Activated CD4-positive, alpha-beta memory T cell treated with anti-CD3 and anti-CD28 coated beads for 36 hours (primary cell): ENCODE measurements around the gene IL26. TPM values are rescaled to one million over a fixed set of nuclear protein-coding genes. Genes with fewer than 3 reads are reported as not detected.

Source experiments
- CTCF ChIA-PET: fragments of 350-600 bp; sonication (Branson Sonifier 250); formaldehyde crosslinking; loops from one replicate; lab custom pipeline; 2021; ENCODE audit warnings: antibody characterized with exemption, inconsistent platforms; lab: Charles Lee
- POLR2A ChIA-PET: fragments of 350-600 bp; sonication (Branson Sonifier 250); formaldehyde crosslinking; loops from one replicate; lab custom pipeline; 2021; ENCODE audit warnings: antibody characterized with exemption; lab: Charles Lee
- DNase-seq: peaks from one replicate; pipeline ENCODE4 v3.0.0-alpha.2; 2020
- H3K27ac Mint-ChIP-seq: one replicate; pipeline ENCODE4 v1.8.0; 2021; ENCODE audit warnings: mixed read lengths
- H3K27me3 Mint-ChIP-seq: one replicate; pipeline ENCODE4 v1.8.0; 2021; ENCODE audit warnings: mixed read lengths
- H3K36me3 Mint-ChIP-seq: one replicate; pipeline ENCODE4 v1.8.0; 2021; ENCODE audit warnings: mixed read lengths
- H3K4me1 Mint-ChIP-seq: one replicate; pipeline ENCODE4 v1.8.0; 2021; ENCODE audit warnings: low read depth, mixed read lengths
- H3K4me3 Mint-ChIP-seq: one replicate; pipeline ENCODE4 v1.8.0; 2021; ENCODE audit warnings: mild to moderate bottlenecking, mixed read lengths
- H3K9me3 Mint-ChIP-seq: one replicate; pipeline ENCODE4 v1.8.0; 2021; ENCODE audit warnings: mixed read lengths
- intact Hi-C: fragments of 100-400 bp; cut with micrococcal nuclease; formaldehyde crosslinking; loops from one replicate; pipeline ENCODE4 v1.15.1; 2023
- total RNA-seq, 2 experiments: library from RNA; stranded (reverse); gene quantifications; one replicate each; pipeline ENCODE4 v1.2.3, GENCODE V29; 2021

IL26 gene
- total RNA-seq, 2 experiments from 2014 or later: 2.0 to 2.1 TPM

DNA sequence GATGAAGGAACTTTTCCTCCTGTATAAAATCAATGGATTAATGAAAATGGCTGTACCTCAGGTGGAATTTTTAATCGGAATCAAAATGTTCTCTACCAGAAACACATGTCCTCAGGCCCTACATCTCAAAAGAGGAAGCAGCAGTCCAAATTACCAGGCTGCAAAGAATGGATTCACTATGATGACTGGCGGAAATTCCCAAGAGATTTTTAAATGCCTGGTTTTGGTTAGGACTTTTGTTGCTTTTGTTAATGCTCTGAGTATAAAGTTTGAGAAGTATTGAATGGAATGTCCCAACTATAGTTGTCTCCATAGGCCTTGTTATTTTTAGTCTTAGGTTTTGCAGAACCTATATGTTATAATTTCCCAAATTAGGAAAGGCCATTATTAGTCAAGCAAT is 54.9 kb downstream of the IL26 start:
- Mint-ChIP-seq H3K27me3 (no peaks in the 10 kb centered on the region), H3K9me3 (peaks cover 7% of the 10 kb centered on the region), H3K4me1 (peaks cover 33% of the 10 kb centered on the region), H3K36me3 (no peaks in the 10 kb centered on the region), H3K27ac (no peak overlapping the region), H3K4me3 (no peak overlapping the region)
- ChIA-PET POLR2A (no interaction called here), CTCF (interaction anchor here (0.7 to 1.1 kb wide), 2 partner anchors 13 to 130 kb away, joined by 3 to 5 read pairs; no protein-coding TSS in a partner anchor)
- no peak for DNase-seq
- intact Hi-C loops: no loop called here

DNA sequence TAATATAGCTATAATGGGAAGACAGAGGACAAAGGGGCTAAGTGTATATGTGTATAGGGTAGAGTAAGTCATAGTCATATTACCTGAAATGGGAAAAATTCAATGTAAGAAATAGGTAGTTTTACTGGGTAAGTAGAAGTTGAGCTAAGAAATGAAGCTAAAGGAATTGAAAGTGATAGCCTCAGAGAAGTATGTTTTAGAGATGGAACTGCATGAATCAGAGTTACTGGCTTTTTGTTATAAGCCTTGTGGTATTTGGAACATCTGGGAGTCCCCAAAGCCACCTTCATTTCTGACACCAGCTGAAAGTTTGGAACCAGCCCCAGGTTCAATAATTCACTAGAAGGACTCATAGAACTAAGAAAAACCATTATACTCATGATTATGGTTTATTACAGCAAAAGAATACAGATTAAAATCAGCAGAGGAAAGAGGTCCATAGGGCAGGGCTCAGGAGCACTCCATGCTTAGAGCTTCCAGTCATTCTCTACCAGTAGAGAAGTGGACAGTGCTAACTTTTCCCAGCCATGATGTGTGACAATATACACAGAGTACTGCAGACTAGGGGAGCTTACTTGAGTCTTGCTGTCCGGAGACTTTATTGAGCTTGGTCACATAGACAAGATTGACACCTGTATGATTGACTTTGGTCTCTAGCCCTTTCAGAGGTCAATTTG is 56.3 kb downstream of the IL26 start:
- Mint-ChIP-seq H3K36me3 (no peaks in the 10 kb centered on the region), H3K27me3 (no peaks in the 10 kb centered on the region), H3K4me3 (no peak overlapping the region), H3K27ac (no peak overlapping the region), H3K4me1 (peaks cover 23% of the 10 kb centered on the region), H3K9me3 (peaks cover under 1% of the 10 kb centered on the region)
- CTCF ChIA-PET: interaction anchor here (0.6 to 2.9 kb wide), 4 partner anchors 11 to 650 kb away, joined by 3 to 12 read pairs (median 5); partner anchors contain the start of gene IFNG
- intact Hi-C loops: no loop called here
- no peak for DNase-seq
- POLR2A ChIA-PET: interaction anchor here (1.1 kb wide), 1 partner anchor 11 kb away, joined by 4 read pairs; no protein-coding TSS in a partner anchor

DNA sequence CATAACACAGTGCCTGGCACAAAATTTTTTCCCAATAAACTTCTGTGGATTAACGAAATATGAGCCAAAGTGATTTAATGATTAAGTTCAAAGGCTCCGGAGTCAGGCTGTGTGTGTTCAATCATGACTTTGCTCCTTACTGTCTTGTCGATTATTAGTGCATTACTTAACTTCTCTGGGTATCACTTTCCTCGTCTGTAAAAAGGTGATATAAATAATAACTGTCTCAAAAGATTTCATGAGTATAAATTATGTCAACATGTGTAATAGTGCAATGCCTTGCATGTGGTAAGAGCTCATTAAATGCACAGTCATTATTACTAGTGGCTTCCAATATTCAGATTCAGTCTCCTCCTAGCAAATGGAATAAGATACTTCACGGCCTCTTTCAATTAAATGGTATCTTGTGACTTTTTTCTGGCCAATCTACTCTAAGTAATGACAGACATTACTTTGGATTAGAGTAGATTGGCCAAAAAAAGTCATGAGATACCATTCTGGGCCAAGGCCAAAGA is 59.2 kb downstream of the IL26 start:
- H3K4me3 Mint-ChIP-seq: no peak overlapping the region
- H3K27me3 Mint-ChIP-seq: no peaks in the 10 kb centered on the region
- H3K36me3 Mint-ChIP-seq: no peaks in the 10 kb centered on the region
- no peaks in the 10 kb centered on the region for H3K9me3 Mint-ChIP-seq
- peak overlapping the region; percentile 20 for H3K27ac Mint-ChIP-seq
- POLR2A ChIA-PET: interaction anchor here (0.8 kb wide), 1 partner anchor 23 kb away, joined by 3 read pairs; no protein-coding TSS in a partner anchor
- H3K4me1 Mint-ChIP-seq: peaks cover 37% of the 10 kb centered on the region
- CTCF ChIA-PET: no interaction called here
- intact Hi-C loops: no loop called here
- DNase-seq: no peak

DNA sequence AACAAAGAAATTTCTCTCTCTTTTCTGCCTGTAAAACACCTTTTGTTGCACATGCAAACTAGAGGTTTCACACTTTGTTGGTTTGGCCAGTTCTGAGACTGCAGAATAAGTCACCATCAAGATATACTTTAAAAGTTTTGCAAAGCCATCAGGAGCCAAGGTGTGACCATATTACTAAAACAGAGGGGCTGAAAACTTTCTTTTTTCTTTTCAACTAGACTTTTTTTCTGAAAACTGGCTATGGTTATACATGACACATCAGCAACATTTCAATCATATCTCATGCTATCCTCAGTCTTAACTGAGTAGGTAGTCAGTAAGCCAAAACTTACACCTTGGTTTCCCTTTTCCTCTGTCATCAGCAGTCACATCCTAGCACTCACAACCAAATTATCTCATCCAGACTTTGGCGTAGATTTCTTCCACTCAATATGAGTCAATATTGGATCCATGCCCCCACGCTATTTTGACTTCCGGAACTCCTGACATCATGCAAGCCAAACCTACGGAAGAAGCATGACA is 62.0 kb downstream of the IL26 start:
- Mint-ChIP-seq H3K27me3 (no peaks in the 10 kb centered on the region), H3K4me1 (peaks cover 41% of the 10 kb centered on the region), H3K4me3 (peak overlapping the region; percentile 20), H3K27ac (peak overlapping the region; percentile 57), H3K9me3 (no peaks in the 10 kb centered on the region), H3K36me3 (peaks cover 3% of the 10 kb centered on the region)
- intact Hi-C loops: loop anchor here (1.0 to 2.0 kb wide), 3 partner anchors 17 to 162 kb away; no protein-coding TSS in a partner anchor
- peak; percentile 56 for DNase-seq
- ChIA-PET POLR2A (no interaction called here), CTCF (interaction anchor here (1.2 kb wide), 1 partner anchor 123 kb away, joined by 3 read pairs; no protein-coding TSS in a partner anchor)

DNA sequence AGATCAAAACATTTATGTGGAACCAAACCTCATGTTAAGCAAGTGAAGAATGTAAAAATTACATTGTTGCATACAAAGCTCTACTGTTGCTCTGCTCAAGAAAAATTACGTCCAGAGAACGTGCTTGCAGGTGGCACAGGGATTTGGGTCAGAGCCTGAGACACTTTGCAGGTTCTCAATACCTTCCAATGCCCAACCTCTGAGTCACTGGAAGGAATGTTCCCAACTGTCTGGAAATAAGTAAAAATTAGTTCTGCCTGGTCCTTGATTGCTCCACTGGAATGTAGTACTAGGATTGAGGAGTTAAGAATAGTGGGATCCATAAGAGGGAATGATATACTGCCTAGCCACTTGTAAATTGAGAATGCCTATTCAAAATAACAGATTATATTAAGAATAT is 63.2 kb downstream of the IL26 start:
- intact Hi-C loops: loop anchor here (2.0 kb wide), 1 partner anchor 18 kb away; no protein-coding TSS in a partner anchor
- Mint-ChIP-seq H3K4me1 (peaks cover 48% of the 10 kb centered on the region), H3K4me3 (no peak overlapping the region), H3K27ac (no peak overlapping the region), H3K27me3 (no peaks in the 10 kb centered on the region), H3K9me3 (no peaks in the 10 kb centered on the region), H3K36me3 (peaks cover 6% of the 10 kb centered on the region)
- ChIA-PET CTCF (interaction anchor here (0.9 to 1.2 kb wide), 2 partner anchors 122 kb away, joined by 3 to 6 read pairs; no protein-coding TSS in a partner anchor), POLR2A (no interaction called here)
- no peak for DNase-seq

DNA sequence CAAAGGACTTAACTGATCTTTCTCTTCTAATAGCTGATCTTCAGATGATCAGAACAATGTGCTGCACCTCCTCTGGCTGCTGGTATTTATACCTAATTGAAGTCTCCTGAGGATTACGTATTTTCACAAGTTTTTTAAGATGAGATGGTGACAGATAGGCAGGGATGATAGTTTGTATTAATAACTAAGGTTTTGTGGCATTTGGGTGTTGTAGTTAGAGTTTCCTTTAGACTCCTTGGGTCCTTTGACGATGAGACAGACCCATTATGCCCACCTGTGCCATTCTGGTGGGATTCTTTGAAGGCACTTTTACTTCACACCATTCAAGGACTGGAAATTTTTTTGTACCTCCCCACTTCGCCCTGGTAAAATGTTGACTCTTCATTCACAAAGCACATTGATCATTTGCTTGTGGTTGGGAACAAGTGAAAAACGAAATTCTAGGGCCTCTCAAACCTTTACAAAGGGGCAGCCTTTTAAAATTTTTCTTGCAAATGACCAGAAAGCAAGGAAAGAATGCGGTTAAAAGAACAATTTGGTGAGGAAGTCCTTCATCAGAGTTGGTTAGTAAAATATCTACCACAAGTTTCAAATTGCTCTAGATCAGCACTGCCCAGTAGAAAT is 65.8 kb downstream of the IL26 start, which contains the start of gene IFNG:
IFNG (minus strand) TSS at position 60 of the 624 bp plus-strand sequence. CDS start 125 bp downstream, outside the sequence.
- intact Hi-C loops: loop anchor here (1.0 to 10.0 kb wide), 4 partner anchors 16 to 805 kb away; no protein-coding TSS in a partner anchor
- CTCF ChIA-PET: interaction anchor here (2.0 to 7.0 kb wide), 10 partner anchors 9 to 164 kb away, joined by 7 to 189 read pairs (median 12); no protein-coding TSS in a partner anchor
- Mint-ChIP-seq H3K4me3 (peak within 1 kb of the TSS; percentile 77), H3K36me3 (peaks cover 9% of the 10 kb centered on the region), H3K27ac (peak within 1 kb of the TSS; percentile 83), H3K27me3 (no peaks in the 10 kb centered on the region), H3K9me3 (no peaks in the 10 kb centered on the region), H3K4me1 (peaks cover 49% of the 10 kb centered on the region)
- DNase-seq: peak; percentile 32
- POLR2A ChIA-PET: interaction anchor here (0.9 to 5.7 kb wide), 6 partner anchors 12 to 131 kb away, joined by 3 to 58 read pairs (median 6); no protein-coding TSS in a partner anchor

DNA sequence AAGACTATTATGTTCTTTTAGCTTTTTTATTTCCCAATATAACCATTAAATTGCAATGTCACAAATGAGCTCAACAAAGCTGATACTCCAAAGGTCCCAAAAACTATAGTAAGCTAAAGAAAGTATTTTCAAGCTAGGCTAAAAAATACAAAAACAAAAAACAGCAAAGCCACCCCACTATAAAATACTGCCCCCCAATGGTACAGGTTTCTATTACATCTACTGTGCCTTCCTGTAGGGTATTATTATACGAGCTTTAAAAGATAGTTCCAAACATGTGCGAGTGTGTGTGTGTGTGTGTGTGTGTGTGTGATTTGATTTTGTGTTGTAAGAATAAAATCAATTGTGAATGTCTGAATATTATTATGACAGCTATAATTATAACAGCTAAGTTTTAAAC is 67.2 kb downstream of the IL26 start:
- CTCF ChIA-PET: interaction anchor here (0.6 to 7.0 kb wide), 44 partner anchors 10 to 802 kb away, joined by 3 to 189 read pairs (median 5); no protein-coding TSS in a partner anchor
- Mint-ChIP-seq H3K27me3 (no peaks in the 10 kb centered on the region), H3K27ac (peak overlapping the region; percentile 83), H3K9me3 (no peaks in the 10 kb centered on the region), H3K36me3 (peaks cover 9% of the 10 kb centered on the region), H3K4me1 (peaks cover 45% of the 10 kb centered on the region), H3K4me3 (peak overlapping the region; percentile 74)
- intact Hi-C loops: loop anchor here (1.0 to 10.0 kb wide), 3 partner anchors 45 to 804 kb away; no protein-coding TSS in a partner anchor
- POLR2A ChIA-PET: interaction anchor here (0.6 to 5.7 kb wide), 13 partner anchors 18 to 890 kb away, joined by 3 to 58 read pairs (median 4); no protein-coding TSS in a partner anchor
- DNase-seq: no peak

DNA sequence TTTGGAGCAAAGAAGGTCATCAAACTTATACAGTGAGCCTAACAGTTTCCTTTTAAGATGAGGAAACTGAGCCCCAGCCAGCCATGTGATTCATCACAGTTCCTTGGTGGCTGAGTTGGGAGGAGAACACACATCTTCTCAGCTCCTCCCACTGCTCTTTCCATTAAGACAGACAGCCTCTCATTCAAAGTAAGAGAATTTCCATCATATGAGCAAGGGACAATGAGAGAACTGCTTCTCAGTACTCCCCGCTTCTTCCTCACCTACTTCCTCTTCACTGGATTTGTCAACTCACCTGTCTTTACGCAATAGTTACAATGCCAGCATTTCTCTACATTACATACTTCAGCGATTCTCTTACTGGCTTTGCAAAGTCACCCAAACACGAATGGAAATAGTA is 68.2 kb downstream of the IL26 start:
- Mint-ChIP-seq H3K9me3 (no peaks in the 10 kb centered on the region), H3K27me3 (no peaks in the 10 kb centered on the region), H3K4me3 (peak overlapping the region; percentile 74), H3K4me1 (peaks cover 40% of the 10 kb centered on the region), H3K27ac (peak overlapping the region; percentile 83), H3K36me3 (peaks cover 9% of the 10 kb centered on the region)
- ChIA-PET CTCF (interaction anchor here (0.7 to 7.0 kb wide), 29 partner anchors 8 to 782 kb away, joined by 3 to 189 read pairs (median 6); no protein-coding TSS in a partner anchor), POLR2A (interaction anchor here (0.7 to 5.7 kb wide), 10 partner anchors 12 to 324 kb away, joined by 3 to 58 read pairs (median 3); no protein-coding TSS in a partner anchor)
- intact Hi-C loops: loop anchor here (1.0 to 10.0 kb wide), 2 partner anchors 19 to 803 kb away; no protein-coding TSS in a partner anchor
- peak; percentile 53 for DNase-seq

DNA sequence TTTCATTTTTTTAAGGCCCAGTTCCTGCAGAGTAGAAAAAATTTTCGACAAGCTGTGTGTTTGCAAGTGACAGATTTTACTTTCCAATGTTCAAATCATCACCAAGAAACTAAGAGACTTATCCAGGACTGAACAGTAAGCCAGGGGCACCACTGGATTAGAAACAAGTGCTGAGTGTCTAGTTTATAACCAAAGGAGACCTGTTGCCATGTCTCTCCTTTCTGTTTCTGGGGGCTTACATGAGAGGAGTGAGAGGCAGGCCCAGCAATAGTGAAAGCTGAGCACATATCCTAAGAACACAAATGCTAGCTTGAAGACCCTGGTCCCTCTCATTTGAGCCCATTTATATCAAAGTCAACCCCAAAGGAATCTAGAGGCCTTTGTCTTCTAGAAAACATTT is 69.0 kb downstream of the IL26 start:
- no peaks in the 10 kb centered on the region for H3K27me3 Mint-ChIP-seq
- ChIA-PET CTCF (interaction anchor here (0.8 to 7.0 kb wide), 14 partner anchors 11 to 801 kb away, joined by 3 to 189 read pairs (median 11); no protein-coding TSS in a partner anchor), POLR2A (interaction anchor here (0.8 to 5.7 kb wide), 6 partner anchors 11 to 325 kb away, joined by 3 to 58 read pairs (median 4); no protein-coding TSS in a partner anchor)
- peaks cover 9% of the 10 kb centered on the region for H3K36me3 Mint-ChIP-seq
- intact Hi-C loops: loop anchor here (1.0 to 10.0 kb wide), 2 partner anchors 18 to 802 kb away; no protein-coding TSS in a partner anchor
- DNase-seq: no peak
- peaks cover 38% of the 10 kb centered on the region for H3K4me1 Mint-ChIP-seq
- peak overlapping the region; percentile 74 for H3K4me3 Mint-ChIP-seq
- peak overlapping the region; percentile 83 for H3K27ac Mint-ChIP-seq
- no peaks in the 10 kb centered on the region for H3K9me3 Mint-ChIP-seq

DNA sequence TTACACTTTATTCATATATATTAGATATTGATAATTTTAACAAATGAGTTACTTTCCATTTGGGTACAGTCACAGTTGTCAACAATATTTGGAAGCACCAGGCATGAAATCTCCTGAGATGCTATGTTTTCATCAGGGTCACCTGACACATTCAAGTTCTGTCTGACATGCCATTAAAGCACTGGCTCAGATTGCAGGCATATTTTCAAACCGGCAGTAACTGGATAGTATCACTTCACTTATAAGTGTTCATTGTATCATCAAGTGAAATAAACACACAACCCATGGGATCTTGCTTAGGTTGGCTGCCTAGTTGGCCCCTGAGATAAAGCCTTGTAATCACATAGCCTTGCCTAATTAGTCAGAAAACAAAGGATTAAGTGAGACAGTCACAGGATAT is 70.8 kb downstream of the IL26 start:
- Mint-ChIP-seq H3K36me3 (peaks cover 9% of the 10 kb centered on the region), H3K4me1 (peaks cover 30% of the 10 kb centered on the region), H3K27me3 (no peaks in the 10 kb centered on the region), H3K9me3 (no peaks in the 10 kb centered on the region), H3K4me3 (no peak overlapping the region), H3K27ac (no peak overlapping the region)
- CTCF ChIA-PET: interaction anchor here (1.3 to 7.0 kb wide), 3 partner anchors 38 to 116 kb away, joined by 3 to 189 read pairs (median 154); no protein-coding TSS in a partner anchor
- intact Hi-C loops: loop anchor here (10.0 kb wide), 1 partner anchor 800 kb away; no protein-coding TSS in a partner anchor
- DNase-seq: no peak
- POLR2A ChIA-PET: interaction anchor here (5.7 kb wide), 1 partner anchor 36 kb away, joined by 58 read pairs; no protein-coding TSS in a partner anchor
